HG03280 (cell line): ENCODE data around the gene RGPD8.
"Not testable (repeated sequence)": the region's sequence is repeated elsewhere in the genome, so short reads cannot be mapped to it uniquely, and the experiment has no call there.

Experiments
- ATAC-seq: cut with Tn5 transposase; IDR thresholded peaks from one replicate; pipeline ENCODE4 v1.9.1; 2021; ENCODE audit warnings: mild to moderate bottlenecking, moderate library complexity; ENCODE audit not compliant: unreplicated experiment

The RGPD8 gene

GRCh38 chr2:112435716-112436431, 2.4 kb upstream of the RGPD8 start:
- ATAC-seq, result not testable (repeated sequence)

- ATAC-seq, result not testable (repeated sequence)
Observed at GRCh38 chr2:112434890-112435715, 1.7 kb upstream of the RGPD8 start.

GRCh38 chr2:112433932-112434730, 686 bp upstream of the RGPD8 start:
- no peak for ATAC-seq

- ATAC-seq, result peak; percentile 48
Observed at GRCh38 chr2:112432735-112433479, 538 bp downstream of the RGPD8 start.

- not testable (repeated sequence) for ATAC-seq
Observed at GRCh38 chr2:112432390-112432734, 1.1 kb downstream of the RGPD8 start.

GRCh38 chr2:112431587-112432295, 1.7 kb downstream of the RGPD8 start:
- ATAC-seq, result not testable (repeated sequence)

GRCh38 chr2:112424553-112424952, 8.9 kb downstream of the RGPD8 start:
- not testable (repeated sequence) for ATAC-seq

GRCh38 chr2:112416860-112417259, 16.6 kb downstream of the RGPD8 start:
- ATAC-seq, result not testable (repeated sequence)

GRCh38 chr2:112360055-112360454, 73.4 kb downstream of the RGPD8 start:
- not testable (repeated sequence) for ATAC-seq

GRCh38 chr2:112354335-112354734, 79.1 kb downstream of the RGPD8 start:
- ATAC-seq, result not testable (repeated sequence)

- ATAC-seq, result not testable (repeated sequence)
Observed at GRCh38 chr2:112352809-112353603, 80.4 kb downstream of the RGPD8 start.

- ATAC-seq, result not testable (repeated sequence)
Observed at GRCh38 chr2:112352292-112352691, 81.2 kb downstream of the RGPD8 start.

- ATAC-seq, result no peak
Observed at GRCh38 chr2:112345030-112346027, 88.1 kb downstream of the RGPD8 start.

- no peak for ATAC-seq
Observed at GRCh38 chr2:112343827-112344585, 89.4 kb downstream of the RGPD8 start.

GRCh38 chr2:112342067-112342550, 91.3 kb downstream of the RGPD8 start:
- no peak for ATAC-seq

GRCh38 chr2:112340475-112341267, 92.8 kb downstream of the RGPD8 start:
- no peak for ATAC-seq
